Sigmoid colon (tissue), 4 donors: ENCODE measurements around the gene ATG12.

Experiments
- POLR2AphosphoS5 ChIP-seq, 4 donors: sonication (generic); formaldehyde crosslinking; IDR thresholded peaks; one replicate each; pipeline ENCODE4 v1.6.1; 2017; ENCODE audit warnings: antibody characterized with exemption in 4 of 4
- TF ChIP-seq, protein P1 (sequence below), 4 experiments: fragments of 450-650 bp in 3 of 4; fragments of 200-600 bp in 1 of 4; IDR thresholded peaks; one replicate each; pipeline ENCODE4 v1.5.1; 2016 to 2019; ENCODE audit warnings: antibody characterized with exemption in 4 of 4, mild to moderate bottlenecking in 3 of 4, moderate library complexity in 2 of 4

DNA sequence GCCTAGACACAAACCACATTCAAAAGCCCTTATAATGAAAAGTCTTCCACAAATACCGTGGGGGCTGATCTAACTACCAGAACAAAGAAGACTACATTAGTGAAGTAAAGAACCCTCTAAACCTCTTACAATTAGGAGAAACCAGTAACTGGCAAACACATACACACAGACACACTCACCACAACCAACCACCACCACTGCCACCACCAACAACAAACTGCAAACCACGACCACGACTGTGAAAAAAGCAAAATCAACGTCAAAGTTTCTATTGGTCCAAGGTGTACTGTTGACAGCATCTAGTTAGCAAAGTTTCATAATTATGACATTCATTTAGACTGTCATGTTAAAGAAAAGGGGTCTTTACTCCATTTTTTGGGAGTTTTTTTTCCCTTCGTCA, 27.6 kb downstream of the ATG12 start:
- TF ChIP-seq, protein P1, sequence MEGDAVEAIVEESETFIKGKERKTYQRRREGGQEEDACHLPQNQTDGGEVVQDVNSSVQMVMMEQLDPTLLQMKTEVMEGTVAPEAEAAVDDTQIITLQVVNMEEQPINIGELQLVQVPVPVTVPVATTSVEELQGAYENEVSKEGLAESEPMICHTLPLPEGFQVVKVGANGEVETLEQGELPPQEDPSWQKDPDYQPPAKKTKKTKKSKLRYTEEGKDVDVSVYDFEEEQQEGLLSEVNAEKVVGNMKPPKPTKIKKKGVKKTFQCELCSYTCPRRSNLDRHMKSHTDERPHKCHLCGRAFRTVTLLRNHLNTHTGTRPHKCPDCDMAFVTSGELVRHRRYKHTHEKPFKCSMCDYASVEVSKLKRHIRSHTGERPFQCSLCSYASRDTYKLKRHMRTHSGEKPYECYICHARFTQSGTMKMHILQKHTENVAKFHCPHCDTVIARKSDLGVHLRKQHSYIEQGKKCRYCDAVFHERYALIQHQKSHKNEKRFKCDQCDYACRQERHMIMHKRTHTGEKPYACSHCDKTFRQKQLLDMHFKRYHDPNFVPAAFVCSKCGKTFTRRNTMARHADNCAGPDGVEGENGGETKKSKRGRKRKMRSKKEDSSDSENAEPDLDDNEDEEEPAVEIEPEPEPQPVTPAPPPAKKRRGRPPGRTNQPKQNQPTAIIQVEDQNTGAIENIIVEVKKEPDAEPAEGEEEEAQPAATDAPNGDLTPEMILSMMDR (IDR thresholded peaks at IDR 0.05) = no peak
- TF ChIP-seq POLR2AphosphoS5 (IDR thresholded peaks at IDR 0.05) = no peak
